ENCODE results near the gene SERPINB6. TPM values are rescaled to one million over a fixed set of nuclear protein-coding genes. Genes with fewer than 3 reads are reported as not detected.
"Not testable (repeated sequence)": the region's sequence is repeated elsewhere in the genome, so short reads cannot be mapped to it uniquely, and the experiment has no call there.

SERPINB6 gene
- total RNA-seq, 2 experiments from 2014 or later, result 55.2 to 56.0 TPM

DNA sequence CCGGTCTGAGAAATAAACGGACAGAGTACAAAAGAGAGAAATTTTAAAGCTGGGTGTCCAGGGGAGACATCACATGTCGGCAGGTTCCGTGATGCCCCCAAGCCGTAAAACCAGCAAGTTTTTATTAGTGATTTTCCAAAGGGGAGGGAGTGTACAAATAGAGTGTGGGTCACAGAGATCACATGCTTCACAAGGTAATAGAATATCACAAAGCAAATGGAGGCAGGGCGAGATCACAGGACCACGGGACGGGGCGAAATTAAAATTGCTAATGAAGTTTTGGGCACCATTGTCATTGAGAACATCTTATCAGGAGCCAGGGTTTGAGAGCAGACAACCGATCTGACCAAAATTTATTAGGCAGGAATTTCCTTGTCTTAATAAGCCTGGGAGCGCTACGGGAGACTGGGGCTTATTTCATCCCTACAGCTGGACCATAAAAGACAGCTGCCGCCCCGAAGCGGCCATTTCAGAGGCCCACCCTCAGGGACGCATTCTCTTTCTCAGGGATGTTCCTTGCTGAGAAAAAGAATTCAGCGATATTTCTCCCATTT is 37.4 kb upstream of the SERPINB6 start:
- DNase-seq, ATAC-seq, H3K4me3 Mint-ChIP-seq, H3K4me1 Mint-ChIP-seq, CTCF ChIA-PET, H3K27ac Mint-ChIP-seq, H3K27me3 Mint-ChIP-seq: not testable (repeated sequence)
- Mint-ChIP-seq H3K9me3 (ENCODE audit: low read depth) (peaks cover 18% of the 10 kb centered on the region), H3K36me3 (peaks cover 73% of the 10 kb centered on the region)

GRCh38 chr6:3007571-3007970 is 36.2 kb upstream of the SERPINB6 start:
- Mint-ChIP-seq H3K9me3 (ENCODE audit: low read depth) (peaks cover 18% of the 10 kb centered on the region), H3K36me3 (peaks cover 70% of the 10 kb centered on the region), H3K27me3 (no peaks in the 10 kb centered on the region), H3K27ac (no peak overlapping the region), H3K4me3 (no peak overlapping the region), H3K4me1 (peaks cover 8% of the 10 kb centered on the region)
- no peak for ATAC-seq
- CTCF ChIA-PET, result interaction anchor here (0.6 kb wide), 1 partner anchor 46 kb away, joined by 3 read pairs; no protein-coding TSS in a partner anchor
- no peak for DNase-seq

- no peaks in the 10 kb centered on the region for H3K27me3 Mint-ChIP-seq
- H3K36me3 Mint-ChIP-seq, result peaks cover 61% of the 10 kb centered on the region
- no peak overlapping the region for H3K27ac Mint-ChIP-seq
- CTCF ChIA-PET, result no interaction called here
- H3K4me3 Mint-ChIP-seq, result no peak overlapping the region
- no peak for DNase-seq
- ATAC-seq, result no peak
- H3K9me3 Mint-ChIP-seq (ENCODE audit: low read depth), result peaks cover 11% of the 10 kb centered on the region
- peaks cover 17% of the 10 kb centered on the region for H3K4me1 Mint-ChIP-seq
Measured at GRCh38 chr6:3006476-3006875, 35.1 kb upstream of the SERPINB6 start.

DNA sequence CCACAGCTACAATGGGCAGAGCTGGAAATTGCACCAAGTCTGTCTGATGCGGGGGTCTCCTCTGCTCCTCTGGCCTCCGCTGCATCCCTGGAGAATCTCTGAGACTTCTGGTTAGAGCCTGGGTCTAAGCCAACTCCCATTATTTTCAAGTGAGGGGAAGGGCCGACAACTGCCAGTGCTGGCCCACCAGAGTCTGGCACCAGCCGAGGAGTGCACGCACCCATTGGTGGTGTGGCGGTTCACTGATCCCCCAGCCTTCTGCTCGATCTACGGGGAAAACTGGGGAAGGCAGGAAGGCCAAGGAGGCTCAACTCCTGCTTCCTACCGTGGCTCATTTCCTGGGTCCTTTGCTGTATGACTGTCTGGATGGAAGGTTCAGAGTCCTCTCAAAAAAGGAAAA is 34.5 kb upstream of the SERPINB6 start:
- DNase-seq, result no peak
- CTCF ChIA-PET, result no interaction called here
- H3K4me1 Mint-ChIP-seq, result peaks cover 21% of the 10 kb centered on the region
- no peak overlapping the region for H3K4me3 Mint-ChIP-seq
- no peak overlapping the region for H3K27ac Mint-ChIP-seq
- H3K27me3 Mint-ChIP-seq, result no peaks in the 10 kb centered on the region
- H3K9me3 Mint-ChIP-seq (ENCODE audit: low read depth), result peaks cover 5% of the 10 kb centered on the region
- H3K36me3 Mint-ChIP-seq, result peaks cover 55% of the 10 kb centered on the region
- ATAC-seq, result no peak

DNA sequence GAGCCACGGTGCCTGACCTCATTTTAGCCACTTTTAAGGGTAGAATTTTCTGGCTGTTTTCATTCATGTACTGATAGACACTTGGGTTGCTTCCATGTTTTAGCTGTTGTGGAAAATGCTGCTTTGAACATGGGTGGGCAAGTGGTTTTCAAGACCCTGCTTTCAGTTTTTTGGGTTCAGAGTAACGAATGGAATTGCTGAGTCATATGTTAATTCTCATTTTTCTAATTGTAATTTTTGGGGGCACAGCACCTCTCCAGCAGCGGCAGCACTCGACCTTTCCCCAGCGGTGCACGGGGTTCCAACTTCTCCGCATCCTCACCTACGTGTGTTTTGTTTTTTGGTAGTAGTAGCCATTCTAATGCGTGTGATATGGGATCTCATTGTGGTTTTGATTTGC is 33.7 kb upstream of the SERPINB6 start:
- Mint-ChIP-seq H3K36me3 (peaks cover 47% of the 10 kb centered on the region), H3K9me3 (ENCODE audit: low read depth) (peaks cover 2% of the 10 kb centered on the region), H3K4me1 (peaks cover 21% of the 10 kb centered on the region), H3K27ac (no peak overlapping the region), H3K4me3 (no peak overlapping the region), H3K27me3 (no peaks in the 10 kb centered on the region)
- DNase-seq, result no peak
- no peak for ATAC-seq
- CTCF ChIA-PET, result no interaction called here

GRCh38 chr6:3003226-3003625 is 31.9 kb upstream of the SERPINB6 start:
- H3K36me3 Mint-ChIP-seq, result peaks cover 32% of the 10 kb centered on the region
- H3K4me1 Mint-ChIP-seq, result peaks cover 28% of the 10 kb centered on the region
- not testable (repeated sequence) for H3K27me3 Mint-ChIP-seq; DNase-seq; ATAC-seq; H3K4me3 Mint-ChIP-seq; H3K9me3 Mint-ChIP-seq (ENCODE audit: low read depth)
- peak overlapping the region; percentile 47 for H3K27ac Mint-ChIP-seq
- CTCF ChIA-PET, result interaction anchor here (1.5 to 7.1 kb wide), 4 partner anchors 13 to 50 kb away, joined by 3 to 56 read pairs (median 30); no protein-coding TSS in a partner anchor

- Mint-ChIP-seq H3K9me3 (ENCODE audit: low read depth) (no peaks in the 10 kb centered on the region), H3K36me3 (peaks cover 22% of the 10 kb centered on the region), H3K27me3 (no peaks in the 10 kb centered on the region), H3K27ac (peak overlapping the region; percentile 59), H3K4me3 (peak overlapping the region; percentile 34), H3K4me1 (peaks cover 32% of the 10 kb centered on the region)
- peak; percentile 51 for DNase-seq
- peak; percentile 8 for ATAC-seq
- CTCF ChIA-PET, result interaction anchor here (1.0 to 7.1 kb wide), 19 partner anchors 8 to 250 kb away, joined by 3 to 56 read pairs (median 6); partner anchors contain the start of genes RIPK1 and WRNIP1
Measured at GRCh38 chr6:3001773-3002293, 30.5 kb upstream of the SERPINB6 start.

- Mint-ChIP-seq H3K27ac (no peak overlapping the region), H3K36me3 (peaks cover 17% of the 10 kb centered on the region), H3K9me3 (ENCODE audit: low read depth) (no peaks in the 10 kb centered on the region), H3K4me1 (peaks cover 32% of the 10 kb centered on the region), H3K4me3 (no peak overlapping the region), H3K27me3 (no peaks in the 10 kb centered on the region)
- ATAC-seq (no peak), DNase-seq (no peak)
- CTCF ChIA-PET, result interaction anchor here (1.0 to 7.1 kb wide), 20 partner anchors 9 to 250 kb away, joined by 3 to 56 read pairs (median 6); partner anchors contain the start of genes RIPK1 and WRNIP1
Measured at GRCh38 chr6:3001146-3001772, 29.9 kb upstream of the SERPINB6 start.

GRCh38 chr6:2999618-3000557 is 28.5 kb upstream of the SERPINB6 start, which contains the start of gene NQO2:
Gene NQO2, plus strand, starts transcription at chr6:2999894. Its CDS starts 6,659 bp downstream, at chr6:3006553.
- no peaks in the 10 kb centered on the region for H3K9me3 Mint-ChIP-seq (ENCODE audit: low read depth)
- CTCF ChIA-PET, result interaction anchor here (0.6 to 7.1 kb wide), 23 partner anchors 10 to 1776 kb away, joined by 3 to 56 read pairs (median 4); partner anchors contain the start of genes CDYL and RIPK1
- H3K4me3 Mint-ChIP-seq, result peak within 1 kb of the TSS; percentile 86
- H3K4me1 Mint-ChIP-seq, result peaks cover 32% of the 10 kb centered on the region
- peaks cover 13% of the 10 kb centered on the region for H3K36me3 Mint-ChIP-seq
- peak within 1 kb of the TSS; percentile 91 for H3K27ac Mint-ChIP-seq
- ATAC-seq, result peak; percentile 88
- H3K27me3 Mint-ChIP-seq, result peaks cover 7% of the 10 kb centered on the region
- DNase-seq, result peak; percentile 95

DNA sequence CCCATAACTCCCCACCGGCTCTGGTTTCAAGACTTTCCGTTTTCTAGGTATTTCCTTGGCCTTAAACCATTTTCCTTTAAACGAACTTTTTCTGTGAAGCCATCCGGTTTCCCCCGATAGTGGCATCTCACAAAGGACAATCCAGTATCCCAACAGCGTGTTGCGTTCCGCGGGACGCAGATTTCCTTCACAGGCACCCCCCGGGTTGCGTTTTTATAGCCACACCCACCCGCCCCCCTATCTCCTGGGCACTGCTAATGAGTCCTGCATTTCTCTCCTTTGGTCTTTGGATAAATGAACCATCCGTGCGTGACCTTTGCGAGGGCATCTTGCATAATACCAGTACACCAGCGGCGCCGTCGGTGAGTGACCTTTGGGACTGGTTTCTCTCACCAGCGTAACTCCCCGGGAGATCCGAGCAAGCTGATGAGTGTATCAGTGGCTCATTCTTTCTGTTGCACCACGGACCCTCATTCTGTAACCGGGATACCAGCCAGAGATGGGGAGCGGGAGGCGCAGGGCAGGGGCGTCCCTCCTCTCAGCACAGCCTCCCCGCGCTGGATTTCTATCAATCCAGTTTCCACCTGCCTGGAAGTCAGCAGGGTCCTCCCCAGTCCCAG is 27.7 kb upstream of the SERPINB6 start:
- CTCF ChIA-PET, result interaction anchor here (0.6 to 7.1 kb wide), 20 partner anchors 9 to 1777 kb away, joined by 3 to 56 read pairs (median 4); partner anchors contain the start of genes CDYL and RIPK1
- peaks cover 7% of the 10 kb centered on the region for H3K27me3 Mint-ChIP-seq
- DNase-seq (no peak), ATAC-seq (peak; percentile 57)
- peaks cover 8% of the 10 kb centered on the region for H3K36me3 Mint-ChIP-seq
- H3K4me1 Mint-ChIP-seq, result peaks cover 30% of the 10 kb centered on the region
- peak overlapping the region; percentile 86 for H3K4me3 Mint-ChIP-seq
- H3K9me3 Mint-ChIP-seq (ENCODE audit: low read depth), result no peaks in the 10 kb centered on the region
- H3K27ac Mint-ChIP-seq, result peak overlapping the region; percentile 91

DNA sequence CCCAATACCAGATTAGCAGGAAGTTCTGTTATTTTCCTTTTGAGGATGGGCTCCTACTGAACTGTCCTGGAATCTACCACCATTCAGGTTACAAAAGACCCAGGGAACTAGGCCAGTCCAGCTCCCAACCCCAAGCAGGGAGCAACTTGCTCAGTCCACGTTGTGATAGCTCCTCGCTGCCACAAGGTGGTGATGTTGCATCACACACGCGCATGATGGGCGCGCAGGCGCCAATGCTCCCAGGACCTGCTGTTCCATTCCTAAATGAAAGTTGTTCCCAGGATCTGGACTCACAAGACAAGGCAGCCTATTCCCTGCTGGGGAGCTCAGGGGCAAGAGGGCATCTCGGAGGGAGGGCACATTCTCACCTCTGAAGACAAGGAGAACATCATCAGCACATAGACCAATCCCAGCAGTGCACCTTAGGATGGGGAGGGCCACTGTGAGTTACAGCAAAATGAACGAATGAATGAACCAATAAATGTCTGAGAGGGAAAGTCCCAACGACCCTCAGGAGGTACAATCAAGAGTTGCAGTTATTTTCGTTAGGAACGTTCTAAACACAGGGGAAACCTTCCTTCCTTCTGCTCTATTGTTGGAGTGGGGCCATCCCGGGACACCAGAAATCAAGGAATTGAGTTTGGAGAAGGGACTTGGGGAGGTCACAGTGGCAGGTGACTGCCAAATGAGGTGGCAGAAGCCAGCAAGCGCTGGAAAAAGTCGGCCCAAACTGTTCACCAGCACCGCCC is 27.1 kb upstream of the SERPINB6 start:
- not testable (repeated sequence) for H3K36me3 Mint-ChIP-seq; H3K9me3 Mint-ChIP-seq (ENCODE audit: low read depth); H3K27me3 Mint-ChIP-seq
- ATAC-seq (peak; percentile 46), DNase-seq (peak; percentile 68)
- H3K27ac Mint-ChIP-seq, result peak overlapping the region; percentile 91
- CTCF ChIA-PET, result interaction anchor here (1.0 to 7.1 kb wide), 14 partner anchors 9 to 152 kb away, joined by 3 to 56 read pairs (median 6); no protein-coding TSS in a partner anchor
- H3K4me1 Mint-ChIP-seq, result peaks cover 30% of the 10 kb centered on the region
- peak overlapping the region; percentile 86 for H3K4me3 Mint-ChIP-seq

DNA sequence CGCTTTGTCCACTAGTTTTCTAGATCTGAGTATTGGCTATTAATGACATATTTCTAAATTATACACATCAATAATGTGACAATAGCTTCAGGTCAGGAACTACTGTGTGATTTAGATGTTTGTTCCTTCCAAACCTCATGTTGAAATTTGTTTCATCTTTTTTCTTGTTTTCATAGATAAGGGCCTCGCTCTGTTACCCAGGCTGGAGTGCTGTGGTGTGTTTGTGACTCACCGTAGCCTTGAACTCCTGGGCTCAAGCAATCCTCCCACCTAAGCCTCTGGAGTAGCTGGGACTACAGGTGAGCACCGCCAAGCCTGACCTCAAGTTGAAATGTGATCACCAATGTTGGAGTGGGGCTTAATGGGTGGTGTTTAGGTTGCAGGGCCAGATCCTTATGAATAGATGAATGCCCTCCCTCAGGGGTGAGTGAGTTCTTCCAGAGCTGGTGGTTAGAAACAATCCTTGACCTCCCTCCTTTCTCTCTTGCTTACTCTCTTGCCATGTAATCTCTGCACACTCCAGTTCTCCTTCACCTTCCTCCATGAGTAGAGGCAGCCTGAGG is 22.5 kb upstream of the SERPINB6 start:
- Mint-ChIP-seq H3K36me3 (peaks cover 1% of the 10 kb centered on the region), H3K4me3 (no peak overlapping the region), H3K27ac (no peak overlapping the region), H3K27me3 (peaks cover 7% of the 10 kb centered on the region), H3K4me1 (peaks cover 17% of the 10 kb centered on the region), H3K9me3 (ENCODE audit: low read depth) (no peaks in the 10 kb centered on the region)
- CTCF ChIA-PET, result interaction anchor here (0.8 to 1.3 kb wide), 3 partner anchors 59 to 153 kb away, joined by 3 to 4 read pairs (median 3); partner anchors contain the start of gene SERPINB1
- no peak for ATAC-seq
- no peak for DNase-seq

Measured in activated CD8-positive, alpha-beta memory T cell treated with anti-CD3 and anti-CD28 coated beads, Interleukin-2, amount 10 ng/mL, durations not matched to agents 7 days and 5 days (primary cell).